LNCaP clone FGC (cell line): ENCODE results near the gene LAGE3.

ENCODE experiments used
- DNase-seq: peaks from one replicate; pipeline ENCODE4 v3.0.0-alpha.2; 2011; ENCODE audit warnings: low read depth
- H3K4me3 ChIP-seq: 2 replicates; pipeline ENCODE4 v1.5.1; 2011; ENCODE audit warnings: mild to moderate bottlenecking, low read depth, low read length, control low read depth
- TF ChIP-seq, protein P1 (sequence below): IDR thresholded peaks from 2 replicates; pipeline ENCODE4 v1.5.1; 2012; ENCODE audit warnings: mild to moderate bottlenecking; ENCODE audit not compliant: control insufficient read depth, insufficient read depth; ENCODE audit errors: extremely low read depth

LAGE3 gene

DNA sequence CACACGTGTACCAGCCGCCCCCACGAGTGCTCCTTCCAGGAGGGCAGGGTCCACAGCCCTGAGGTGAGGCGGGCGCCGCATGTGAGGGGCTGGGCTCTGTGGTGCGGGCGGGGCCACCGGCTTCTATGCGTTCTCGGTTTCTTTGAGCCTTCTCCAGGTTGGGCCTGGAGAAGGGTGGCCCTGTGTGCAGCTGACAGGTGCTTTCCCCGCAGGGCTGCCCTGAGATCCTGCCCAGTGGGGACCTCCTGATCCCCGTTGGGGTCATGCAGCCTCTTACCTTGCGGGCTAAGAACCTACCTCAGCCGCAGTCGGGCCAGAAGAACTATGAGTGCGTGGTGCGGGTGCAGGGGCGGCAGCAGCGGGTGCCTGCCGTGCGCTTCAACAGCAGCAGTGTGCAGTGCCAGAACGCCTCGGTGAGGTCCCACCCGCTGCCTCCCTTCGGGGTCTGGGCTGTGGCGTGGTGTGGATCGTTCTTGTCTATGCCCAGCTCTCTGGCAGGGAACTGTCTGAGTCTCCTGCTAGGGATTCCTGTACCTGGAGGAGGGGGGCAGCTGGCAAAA lies 14.2 kb downstream of the LAGE3 start:
- DNase-seq: no peak
- TF ChIP-seq, protein P1, sequence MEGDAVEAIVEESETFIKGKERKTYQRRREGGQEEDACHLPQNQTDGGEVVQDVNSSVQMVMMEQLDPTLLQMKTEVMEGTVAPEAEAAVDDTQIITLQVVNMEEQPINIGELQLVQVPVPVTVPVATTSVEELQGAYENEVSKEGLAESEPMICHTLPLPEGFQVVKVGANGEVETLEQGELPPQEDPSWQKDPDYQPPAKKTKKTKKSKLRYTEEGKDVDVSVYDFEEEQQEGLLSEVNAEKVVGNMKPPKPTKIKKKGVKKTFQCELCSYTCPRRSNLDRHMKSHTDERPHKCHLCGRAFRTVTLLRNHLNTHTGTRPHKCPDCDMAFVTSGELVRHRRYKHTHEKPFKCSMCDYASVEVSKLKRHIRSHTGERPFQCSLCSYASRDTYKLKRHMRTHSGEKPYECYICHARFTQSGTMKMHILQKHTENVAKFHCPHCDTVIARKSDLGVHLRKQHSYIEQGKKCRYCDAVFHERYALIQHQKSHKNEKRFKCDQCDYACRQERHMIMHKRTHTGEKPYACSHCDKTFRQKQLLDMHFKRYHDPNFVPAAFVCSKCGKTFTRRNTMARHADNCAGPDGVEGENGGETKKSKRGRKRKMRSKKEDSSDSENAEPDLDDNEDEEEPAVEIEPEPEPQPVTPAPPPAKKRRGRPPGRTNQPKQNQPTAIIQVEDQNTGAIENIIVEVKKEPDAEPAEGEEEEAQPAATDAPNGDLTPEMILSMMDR: no peak

DNA sequence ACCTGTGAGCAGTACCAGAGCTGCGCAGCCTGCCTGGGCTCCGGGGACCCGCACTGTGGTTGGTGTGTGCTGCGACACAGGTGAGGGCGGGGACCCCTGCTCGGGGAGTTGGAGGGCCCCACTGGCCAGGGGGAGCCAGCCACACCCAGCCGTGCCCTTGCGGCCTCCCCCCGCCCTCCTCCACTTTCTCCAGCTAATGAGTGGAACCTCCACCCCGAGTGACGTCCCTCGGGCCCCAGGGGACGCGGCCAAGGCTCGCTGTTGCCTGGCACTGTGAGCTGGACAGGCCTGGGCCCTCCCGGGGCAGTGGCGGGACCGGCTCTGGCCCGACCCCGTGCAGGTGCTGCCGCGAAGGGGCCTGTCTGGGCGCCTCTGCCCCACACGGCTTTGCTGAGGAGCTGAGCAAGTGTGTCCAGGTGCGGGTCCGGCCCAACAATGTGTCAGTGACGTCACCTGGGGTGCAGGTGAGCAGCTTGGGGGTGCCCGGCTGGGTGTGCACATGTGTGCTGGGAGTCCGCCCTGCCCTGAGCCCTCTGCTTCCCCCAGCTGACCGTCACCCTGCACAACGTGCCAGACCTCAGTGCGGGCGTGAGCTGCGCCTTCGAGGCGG lies 15.4 kb downstream of the LAGE3 start:
- H3K4me3 ChIP-seq: no peak overlapping the region
- TF ChIP-seq, protein P1: no peak
- no peak for DNase-seq

More for the DNA sequence above, 14.2 kb downstream of the LAGE3 start:
- no peak overlapping the region for H3K4me3 ChIP-seq

DNA sequence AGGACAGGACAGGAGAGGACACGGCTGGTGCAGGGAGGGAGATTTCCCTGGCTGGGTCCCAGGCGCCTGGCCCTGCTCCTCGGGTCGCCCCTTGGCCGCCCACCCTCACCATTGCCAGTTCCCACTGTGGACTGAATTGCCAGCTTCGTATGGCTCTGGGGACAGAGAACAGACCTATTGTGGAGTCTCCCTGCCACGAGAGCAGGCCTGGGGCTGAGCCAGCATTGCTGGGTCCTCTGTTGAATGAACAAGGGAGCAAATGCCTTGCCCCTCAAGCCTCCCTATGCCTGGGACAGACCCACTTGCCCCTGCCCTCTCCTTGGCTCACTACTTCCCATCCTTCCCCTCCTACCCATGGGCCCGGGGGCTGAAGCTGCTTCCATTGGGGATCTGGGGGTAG lies 16.7 kb downstream of the LAGE3 start:
- no peak overlapping the region for H3K4me3 ChIP-seq
- no peak for DNase-seq
- TF ChIP-seq, protein P1: no peak

DNA sequence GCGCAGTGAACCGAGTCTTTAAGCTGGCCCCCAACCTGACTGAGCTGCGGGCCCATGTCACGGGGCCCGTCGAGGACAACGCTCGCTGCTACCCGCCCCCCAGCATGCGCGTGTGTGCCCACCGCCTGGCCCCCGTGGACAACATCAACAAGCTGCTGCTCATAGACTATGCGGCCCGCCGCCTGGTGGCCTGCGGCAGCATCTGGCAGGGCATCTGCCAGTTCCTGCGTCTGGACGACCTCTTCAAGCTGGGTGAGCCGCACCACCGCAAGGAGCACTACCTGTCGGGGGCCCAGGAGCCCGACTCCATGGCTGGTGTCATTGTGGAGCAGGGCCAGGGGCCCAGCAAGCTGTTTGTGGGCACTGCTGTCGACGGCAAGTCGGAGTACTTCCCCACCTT lies 18.8 kb downstream of the LAGE3 start:
- no peak for DNase-seq
- TF ChIP-seq, protein P1: no peak
- no peak overlapping the region for H3K4me3 ChIP-seq

DNA sequence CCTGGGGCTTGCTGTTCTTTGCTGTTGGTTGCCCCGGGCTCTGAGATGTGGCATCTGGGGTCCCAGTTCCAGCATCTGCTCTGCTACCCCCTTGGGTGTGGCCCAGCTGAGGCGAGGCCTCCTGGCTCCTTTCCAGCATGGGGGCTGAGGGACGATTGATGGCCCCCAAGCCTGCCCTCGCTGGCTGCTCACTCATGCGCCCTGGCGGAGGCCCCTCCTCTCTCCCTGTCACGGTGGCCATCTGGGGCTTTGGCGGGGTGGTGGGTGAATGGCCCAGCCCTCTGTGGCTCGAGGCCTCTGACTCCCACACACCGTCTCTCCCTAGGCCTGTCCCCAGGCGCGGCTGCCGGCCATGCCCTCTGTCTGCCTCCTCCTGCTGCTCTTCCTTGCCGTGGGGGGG lies 19.2 kb downstream of the LAGE3 start:
- H3K4me3 ChIP-seq: no peak overlapping the region
- TF ChIP-seq, protein P1: no peak
- no peak for DNase-seq

DNA sequence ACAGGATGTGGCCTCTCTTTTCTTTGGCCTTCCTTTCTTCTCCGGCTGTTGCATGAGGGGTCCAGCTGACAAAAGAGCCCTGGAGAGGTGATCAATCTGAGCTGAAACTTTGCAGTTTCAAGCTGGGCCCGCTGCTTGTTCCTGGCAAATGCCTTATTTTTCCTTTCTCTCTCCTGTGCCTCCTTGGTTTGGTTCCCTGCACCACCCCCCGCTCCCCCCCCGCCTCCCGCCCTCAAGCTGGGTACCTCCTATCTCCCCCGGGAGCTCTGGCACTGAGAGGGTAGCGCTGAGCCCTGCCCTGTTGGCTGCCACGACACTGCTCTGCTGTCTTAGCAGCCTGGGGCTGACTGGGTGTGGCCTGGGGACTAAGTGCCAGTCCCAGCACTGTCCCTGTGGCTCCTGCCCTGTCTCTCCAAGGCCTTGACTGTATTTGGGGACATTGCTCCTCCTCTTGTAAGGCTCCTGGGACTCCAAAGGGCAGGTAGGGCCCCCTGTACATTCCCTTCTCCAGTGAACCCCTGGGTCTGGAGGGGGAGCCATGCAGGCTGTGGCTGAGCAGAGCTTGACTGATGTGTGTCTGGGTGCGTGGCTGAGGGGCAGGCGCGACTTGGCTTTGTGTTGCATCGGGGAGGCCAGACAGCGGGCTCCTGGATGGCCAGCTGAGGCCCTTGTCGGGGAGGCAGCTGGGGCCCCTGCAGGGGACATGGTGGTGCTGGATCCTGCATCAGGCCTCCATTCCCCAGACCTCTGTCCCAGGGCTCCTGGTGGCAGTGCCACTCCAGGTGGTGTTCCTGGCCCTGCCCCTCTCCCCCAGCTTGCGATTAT lies 19.9 kb downstream of the LAGE3 start:
- H3K4me3 ChIP-seq: peak overlapping the region; percentile 59
- TF ChIP-seq, protein P1: no peak

More for the DNA sequence above, 19.9 kb downstream of the LAGE3 start:
- no peak for DNase-seq
